Measurements from ENCODE around the gene BMP3.

Gene BMP3

DNA sequence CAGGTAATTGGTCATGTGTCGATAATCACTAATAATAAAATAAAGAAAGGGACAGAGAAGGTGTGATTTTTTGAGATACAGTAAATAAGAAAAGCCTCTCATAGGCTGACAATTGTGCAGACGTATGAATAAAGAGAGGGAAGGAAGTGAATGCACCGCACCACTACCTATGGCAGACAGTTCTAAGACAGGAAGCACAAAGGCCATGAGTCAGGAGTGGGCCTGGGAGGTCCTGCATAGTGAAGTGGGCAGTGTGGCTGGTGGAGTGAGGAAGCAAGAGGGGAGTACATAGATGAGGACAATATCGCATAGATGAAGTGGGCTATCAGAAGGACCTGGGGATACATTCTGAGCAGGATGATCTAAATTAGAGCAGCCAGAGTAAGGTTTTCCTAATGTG, 75.6 kb downstream of the BMP3 start:
- DNase-seq (ENCODE audit: low read depth): no peak
